HG02678 (cell line): Measurements from ENCODE around the gene XRRA1.
"Not testable (repeated sequence)": the region's sequence is repeated elsewhere in the genome, so short reads cannot be mapped to it uniquely, and the experiment has no call there.

Experiments used
- ATAC-seq: cut with Tn5 transposase; IDR thresholded peaks from one replicate; pipeline ENCODE4 v1.9.1; 2021; ENCODE audit warnings: mild to moderate bottlenecking, moderate library complexity; ENCODE audit not compliant: unreplicated experiment

XRRA1 gene

DNA sequence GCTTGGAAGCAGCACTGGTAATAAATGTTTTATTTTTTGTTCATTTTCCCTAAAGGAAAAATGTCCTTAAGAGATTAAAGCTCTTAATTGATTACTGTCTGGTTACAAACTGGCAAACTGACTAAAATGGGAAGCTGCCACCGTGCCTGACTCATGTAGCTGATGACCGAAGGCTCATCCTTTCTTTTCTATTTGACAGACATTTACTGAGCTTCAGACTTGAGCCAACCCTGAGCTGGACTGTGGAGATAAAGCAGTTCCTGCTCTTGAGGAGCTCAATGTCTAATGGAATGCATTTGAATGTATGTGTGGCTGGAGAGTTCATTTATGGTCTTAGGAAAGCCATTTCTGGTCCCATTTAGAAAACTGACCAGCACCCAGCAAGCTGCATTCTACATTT lies 108.9 kb downstream of the XRRA1 start:
- no peak for ATAC-seq

DNA sequence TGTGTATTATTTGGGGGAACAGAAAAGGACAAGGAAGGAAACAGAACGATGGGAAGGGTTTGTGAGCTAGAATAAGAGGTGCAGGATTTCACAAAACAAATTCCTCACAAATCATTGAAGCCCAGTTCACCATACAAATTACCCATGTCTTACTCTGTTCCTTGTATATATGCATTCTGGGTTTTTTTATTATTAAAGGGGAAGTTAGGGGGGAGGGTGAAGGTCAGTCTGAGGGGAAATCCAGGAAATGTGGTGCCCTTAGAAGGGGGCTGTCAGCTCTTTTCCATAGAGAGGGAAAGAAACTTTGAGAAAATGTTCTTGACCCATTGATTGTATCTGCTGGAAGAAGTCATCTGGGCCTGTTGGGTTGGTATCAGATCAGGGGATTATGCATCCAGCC lies 109.4 kb downstream of the XRRA1 start:
- no peak for ATAC-seq

DNA sequence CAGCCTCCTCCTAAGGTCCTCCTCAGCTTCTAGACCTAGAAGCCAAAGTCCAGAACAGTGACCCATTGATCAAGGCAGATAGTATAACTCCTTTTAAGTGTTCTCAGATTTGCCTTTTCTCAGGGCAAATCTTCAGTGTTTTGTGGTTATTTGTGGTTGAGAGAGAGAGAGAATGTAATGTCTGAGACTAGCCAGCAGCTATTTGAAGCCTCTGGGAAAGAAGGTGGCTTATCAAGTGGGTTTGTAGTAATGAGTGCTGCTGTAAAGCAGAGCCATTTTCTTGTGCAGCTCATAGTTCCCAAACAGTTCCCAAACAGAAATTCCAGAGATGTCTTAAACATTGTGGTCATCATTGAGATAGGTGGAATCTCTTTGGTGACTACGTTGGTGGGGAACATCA lies 110.7 kb downstream of the XRRA1 start:
- ATAC-seq = no peak

DNA sequence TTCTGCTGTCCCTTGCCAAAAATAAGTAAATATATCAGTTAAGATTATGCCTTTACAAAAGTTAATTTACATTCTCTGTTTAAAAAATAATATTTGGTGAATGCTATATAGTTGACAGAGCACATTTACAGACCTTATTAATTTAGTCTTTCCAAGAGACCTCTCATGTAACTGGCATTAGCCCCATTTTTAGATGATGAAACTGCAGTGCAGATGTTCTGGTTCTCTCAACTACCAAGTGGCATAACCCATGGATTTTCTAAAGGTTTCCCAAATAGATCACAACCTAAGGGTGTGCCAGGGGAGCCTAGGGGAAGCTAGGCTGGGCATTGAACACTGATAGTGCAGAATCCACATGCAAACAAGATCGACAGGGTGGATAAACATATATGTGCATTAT lies 111.7 kb downstream of the XRRA1 start:
- ATAC-seq = no peak

GRCh38 chr11:74826901-74827300 lies 122.0 kb downstream of the XRRA1 start:
- ATAC-seq = no peak

DNA sequence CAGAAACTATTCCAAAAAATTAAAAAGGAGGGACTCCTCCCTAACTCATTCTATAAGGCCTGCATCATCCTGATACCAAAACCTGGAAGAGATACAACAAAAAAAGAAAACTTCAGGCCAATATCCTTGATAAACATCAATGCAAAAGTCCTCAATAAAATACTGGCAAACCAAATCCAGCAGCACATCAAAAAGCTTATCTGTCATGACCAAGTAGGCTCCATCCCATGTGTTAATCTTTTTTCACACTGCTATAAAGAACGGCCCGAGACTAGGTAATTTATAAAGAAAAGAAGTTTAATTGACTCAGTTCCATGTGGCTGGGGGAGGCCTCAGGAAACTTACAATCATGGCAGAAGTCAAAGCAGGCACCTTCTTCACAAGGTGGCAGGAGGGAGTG lies 123.3 kb downstream of the XRRA1 start:
- not testable (repeated sequence) for ATAC-seq

DNA sequence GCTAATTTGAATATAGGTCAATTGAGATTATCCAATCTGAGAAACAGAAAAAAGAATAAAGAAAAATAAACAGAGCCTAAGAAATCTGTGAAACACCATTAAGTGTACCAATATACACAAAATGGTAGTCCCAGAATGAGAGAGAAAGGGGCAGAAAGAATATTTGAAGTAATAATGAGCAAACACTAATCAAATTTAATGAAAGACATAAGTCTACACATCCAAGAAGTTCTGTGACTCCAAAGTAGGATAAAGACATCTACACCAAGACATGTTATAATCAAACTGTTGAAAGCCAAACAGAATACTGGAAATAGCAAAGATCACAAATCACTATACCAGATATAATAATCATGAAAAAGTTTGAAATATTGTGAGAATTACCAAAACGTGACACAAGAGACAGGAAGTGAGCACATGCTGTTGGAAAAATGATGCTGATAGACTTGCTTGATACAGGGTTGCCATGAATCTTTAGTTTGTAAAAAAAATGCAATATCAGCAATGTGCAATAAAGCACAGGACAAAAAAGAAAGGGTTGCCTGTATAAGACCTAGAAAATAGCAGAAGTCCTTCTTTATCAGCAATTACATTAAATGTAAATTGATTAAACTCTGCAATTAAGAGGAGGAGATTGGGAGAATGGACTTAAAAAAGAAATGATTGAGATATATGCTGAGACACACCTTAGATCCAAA lies 124.5 kb downstream of the XRRA1 start:
- ATAC-seq = no peak

DNA sequence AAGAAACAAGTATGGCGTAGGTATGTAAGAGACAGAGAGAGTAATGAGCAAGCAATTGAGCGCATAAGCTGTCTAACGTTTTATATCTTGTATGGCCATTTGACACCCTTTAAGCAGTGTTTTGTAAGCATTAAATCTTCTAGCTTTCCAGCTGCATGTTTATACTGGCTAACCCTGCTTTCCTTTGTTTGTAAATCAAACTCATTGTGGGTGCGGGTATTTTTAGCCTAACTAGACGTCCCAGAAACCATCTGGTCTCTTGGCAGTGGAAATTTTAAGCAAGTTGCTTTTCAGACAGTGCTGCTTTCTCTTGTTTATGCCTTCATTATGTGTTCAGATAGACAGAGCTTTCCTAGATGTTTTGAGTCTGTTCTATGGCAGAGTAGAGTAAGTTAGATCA lies 126.7 kb downstream of the XRRA1 start:
- ATAC-seq = no peak

DNA sequence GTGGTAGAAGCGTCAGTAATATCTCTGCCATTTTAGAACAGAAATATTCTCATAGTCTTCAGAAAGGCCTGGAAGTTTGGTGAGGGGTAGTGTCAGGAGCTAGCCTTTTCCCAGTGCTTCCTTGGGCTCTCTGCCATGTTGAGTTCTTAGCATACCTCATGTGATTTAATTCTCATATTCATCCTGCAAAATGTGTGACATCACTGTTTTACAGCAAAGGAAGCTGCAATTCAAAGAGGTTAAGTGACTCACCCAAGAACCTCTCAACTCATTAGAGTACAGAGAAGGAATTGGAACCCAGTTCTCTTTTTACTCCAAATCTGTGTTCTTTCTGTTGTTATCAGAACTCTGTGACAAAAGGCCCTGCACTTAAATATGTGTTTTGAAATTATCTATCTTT lies 128.1 kb downstream of the XRRA1 start:
- ATAC-seq = no peak

DNA sequence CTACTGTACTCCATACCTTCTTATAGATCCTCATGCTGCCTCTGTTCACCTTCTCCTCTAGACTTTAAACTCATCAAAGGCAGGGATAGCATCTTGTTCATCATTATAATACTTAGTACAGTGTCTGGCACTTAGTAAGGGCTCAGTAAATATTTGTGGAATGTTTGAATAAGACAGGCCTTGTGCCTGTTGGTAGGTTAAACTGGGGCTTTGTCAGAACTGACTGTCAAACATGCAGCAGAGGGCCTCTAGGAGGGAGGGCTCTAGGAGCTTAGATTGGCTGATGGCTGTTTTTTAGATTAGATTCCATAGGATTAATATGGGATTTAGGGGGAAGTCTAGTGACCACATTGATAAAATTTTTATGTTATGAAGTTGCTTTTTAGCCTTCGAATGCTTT lies 129.5 kb downstream of the XRRA1 start:
- ATAC-seq = no peak

DNA sequence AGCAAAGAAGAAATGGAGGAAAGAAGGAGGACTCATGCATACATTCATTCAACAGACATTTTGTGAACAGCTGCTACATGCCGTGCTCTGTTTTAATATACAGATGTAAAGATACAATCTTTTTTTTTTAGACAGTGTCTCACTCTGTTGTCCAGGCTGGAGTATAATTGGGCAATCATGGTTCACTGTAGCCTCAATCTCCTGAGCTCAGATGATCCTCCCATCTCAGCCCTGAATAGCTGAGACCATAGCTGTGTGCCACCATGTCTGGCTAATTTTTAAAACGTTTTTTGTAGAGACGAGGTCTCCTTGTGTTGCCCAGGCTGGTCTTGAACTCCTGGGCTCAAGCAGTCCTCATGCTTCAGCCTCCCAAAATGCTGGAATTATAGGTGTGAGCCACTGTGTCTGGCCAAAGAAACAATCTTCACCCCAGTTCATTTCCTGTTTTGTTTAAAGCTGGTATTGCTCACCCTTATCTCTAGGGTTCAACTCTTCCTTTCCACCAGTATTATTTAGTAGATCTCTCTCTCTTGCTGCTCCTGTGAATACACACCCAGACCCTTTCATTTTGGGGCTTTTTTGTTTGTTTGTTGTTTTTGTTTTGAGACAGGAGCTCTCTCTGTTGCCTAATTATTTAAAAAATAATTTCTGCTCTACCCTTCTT lies 130.5 kb downstream of the XRRA1 start:
- ATAC-seq = no peak

GRCh38 chr11:74816664-74817063 lies 132.2 kb downstream of the XRRA1 start:
- no peak for ATAC-seq

DNA sequence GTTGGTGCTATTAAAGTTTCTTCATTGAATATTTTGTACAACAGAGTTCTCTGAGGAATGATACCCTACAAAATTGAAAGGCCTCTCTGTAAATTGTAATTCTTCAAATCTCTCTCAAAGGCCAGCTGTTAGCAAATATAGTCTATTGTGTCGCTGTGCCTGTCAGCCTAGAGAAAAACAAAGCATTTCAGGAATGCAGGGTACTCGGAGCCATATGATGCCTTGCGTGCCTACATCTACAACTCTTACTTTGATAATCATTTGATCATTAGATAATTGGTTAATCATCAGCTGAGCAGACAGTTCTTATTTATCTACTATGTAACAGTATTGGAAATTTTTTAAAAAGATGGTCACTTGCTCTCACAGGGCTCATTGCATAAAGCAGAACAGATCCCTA lies 132.9 kb downstream of the XRRA1 start:
- no peak for ATAC-seq

GRCh38 chr11:74809801-74810200 lies 139.1 kb downstream of the XRRA1 start:
- ATAC-seq = no peak

DNA sequence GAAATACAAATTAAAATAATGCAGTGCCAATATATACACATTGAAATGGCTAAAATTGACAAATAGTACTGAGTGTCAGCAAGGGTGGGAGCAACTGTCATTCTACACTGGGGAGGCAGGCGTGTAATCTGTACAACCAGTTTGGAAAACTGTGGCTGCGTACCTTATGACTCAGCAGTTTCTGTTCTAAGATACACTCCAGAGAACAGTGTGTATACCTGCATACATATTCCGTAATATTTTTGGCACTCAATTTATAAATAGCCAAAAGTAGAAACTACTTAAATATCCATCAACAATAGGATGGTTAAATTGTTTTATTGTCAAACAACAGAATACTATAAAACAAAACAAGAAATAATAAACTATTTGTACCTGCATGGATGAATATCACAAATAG lies 142.6 kb downstream of the XRRA1 start:
- ATAC-seq = no peak

GRCh38 chr11:74791333-74792100 lies 157.4 kb downstream of the XRRA1 start:
- no peak for ATAC-seq
